ENCODE measurements around the gene SP140. TPM values are rescaled to one million over a fixed set of nuclear protein-coding genes. Genes with fewer than 3 reads are reported as not detected.
"Not testable (repeated sequence)": the region's sequence is repeated elsewhere in the genome, so short reads cannot be mapped to it uniquely, and the experiment has no call there.

Gene SP140
- polyA plus RNA-seq, 1 experiment, result 0.29 TPM

DNA sequence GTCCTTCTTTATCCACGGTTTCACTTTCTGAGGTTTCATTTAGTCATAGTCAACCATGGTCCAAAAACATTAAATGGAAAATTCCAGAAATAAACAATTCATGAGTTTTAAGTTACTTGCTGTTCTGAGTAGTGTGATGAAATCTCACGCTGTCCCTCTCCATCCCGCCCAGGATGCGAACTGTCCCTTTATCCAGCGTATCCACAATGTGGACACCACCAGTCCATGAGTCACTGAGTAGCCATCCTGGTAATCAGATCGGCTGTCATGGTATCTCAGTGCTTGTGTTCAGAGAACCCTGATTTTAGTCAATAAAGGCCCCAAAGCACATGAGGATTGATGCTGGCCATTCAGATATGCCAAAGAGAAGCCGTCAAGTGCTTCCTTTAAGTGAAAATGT is 105.2 kb downstream of the SP140 start:
- H3K4me3 ChIP-seq (ENCODE audit: low read depth, low read length), result no peak overlapping the region
- POLR2A ChIA-PET, result no interaction called here
- no peak for DNase-seq (ENCODE audit: low read depth)
- H3K36me3 ChIP-seq (ENCODE audit: control insufficient read depth, insufficient read depth, low read length), result no peaks in the 10 kb centered on the region
- no peaks in the 10 kb centered on the region for H3K27me3 ChIP-seq (ENCODE audit: control insufficient read depth, insufficient read depth, low read length)
- CTCF ChIA-PET, result no interaction called here
- TF ChIP-seq, protein P1, sequence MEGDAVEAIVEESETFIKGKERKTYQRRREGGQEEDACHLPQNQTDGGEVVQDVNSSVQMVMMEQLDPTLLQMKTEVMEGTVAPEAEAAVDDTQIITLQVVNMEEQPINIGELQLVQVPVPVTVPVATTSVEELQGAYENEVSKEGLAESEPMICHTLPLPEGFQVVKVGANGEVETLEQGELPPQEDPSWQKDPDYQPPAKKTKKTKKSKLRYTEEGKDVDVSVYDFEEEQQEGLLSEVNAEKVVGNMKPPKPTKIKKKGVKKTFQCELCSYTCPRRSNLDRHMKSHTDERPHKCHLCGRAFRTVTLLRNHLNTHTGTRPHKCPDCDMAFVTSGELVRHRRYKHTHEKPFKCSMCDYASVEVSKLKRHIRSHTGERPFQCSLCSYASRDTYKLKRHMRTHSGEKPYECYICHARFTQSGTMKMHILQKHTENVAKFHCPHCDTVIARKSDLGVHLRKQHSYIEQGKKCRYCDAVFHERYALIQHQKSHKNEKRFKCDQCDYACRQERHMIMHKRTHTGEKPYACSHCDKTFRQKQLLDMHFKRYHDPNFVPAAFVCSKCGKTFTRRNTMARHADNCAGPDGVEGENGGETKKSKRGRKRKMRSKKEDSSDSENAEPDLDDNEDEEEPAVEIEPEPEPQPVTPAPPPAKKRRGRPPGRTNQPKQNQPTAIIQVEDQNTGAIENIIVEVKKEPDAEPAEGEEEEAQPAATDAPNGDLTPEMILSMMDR (IDR thresholded peaks at IDR 0.05; ENCODE audit: insufficient read depth, low read depth, low read length), result no peak

DNA sequence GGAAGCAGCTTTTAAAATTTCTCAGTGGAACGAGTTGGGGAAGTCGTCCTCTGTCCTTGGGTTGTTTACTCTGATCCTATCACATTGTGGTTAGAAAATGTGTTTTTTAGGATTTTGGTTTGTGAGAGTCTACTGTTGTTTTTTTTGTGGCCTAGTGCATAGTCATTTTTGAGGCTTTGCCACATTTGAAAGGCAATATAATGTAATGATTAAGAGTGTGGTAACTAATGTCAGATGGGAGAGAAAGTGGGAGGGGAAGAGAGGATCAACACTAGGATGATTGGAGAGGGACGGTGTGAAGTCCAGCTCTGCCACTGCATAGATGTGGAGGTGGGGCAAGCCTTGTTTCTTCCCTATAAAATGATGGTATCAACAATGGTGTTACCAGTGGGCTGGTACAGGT is 109.9 kb downstream of the SP140 start:
- DNase-seq (ENCODE audit: low read depth), result no peak
- TF ChIP-seq, protein P1 (IDR thresholded peaks at IDR 0.05; ENCODE audit: insufficient read depth, low read depth, low read length), result no peak
- Histone ChIP-seq H3K36me3 (ENCODE audit: control insufficient read depth, insufficient read depth, low read length) (no peaks in the 10 kb centered on the region), H3K4me3 (ENCODE audit: low read depth, low read length) (no peak overlapping the region), H3K27me3 (ENCODE audit: control insufficient read depth, insufficient read depth, low read length) (no peaks in the 10 kb centered on the region)
- CTCF ChIA-PET, result no interaction called here
- POLR2A ChIA-PET, result no interaction called here

DNA sequence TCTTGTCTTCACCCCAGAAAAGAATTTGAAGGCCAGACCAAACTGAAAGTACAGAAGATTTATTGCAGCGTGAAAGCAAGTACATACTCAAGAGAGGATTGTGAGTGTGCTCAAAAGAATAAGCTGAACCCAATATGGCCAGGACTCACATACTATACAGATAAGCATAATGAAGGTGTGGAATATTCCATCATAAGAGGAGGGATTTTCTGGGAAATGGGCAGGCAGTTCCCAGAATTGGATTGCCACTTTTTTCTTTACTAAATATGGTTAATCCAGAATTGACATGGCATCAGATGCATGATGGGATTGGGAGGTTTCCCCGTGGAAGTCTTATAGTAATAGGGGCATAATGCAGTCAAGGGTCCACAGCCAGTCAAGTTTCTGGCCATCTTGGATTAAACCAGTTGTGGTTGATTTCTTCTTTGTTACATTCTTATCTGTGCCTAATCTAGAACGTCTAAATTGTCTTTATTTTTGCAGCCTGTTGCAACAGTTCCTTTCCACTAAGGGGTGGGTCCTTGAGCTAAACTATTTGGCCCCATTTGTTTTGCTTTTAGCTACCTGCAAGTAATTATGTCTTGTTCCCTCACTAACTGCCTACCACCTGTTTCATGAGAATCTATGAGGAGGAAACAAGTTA is 110.4 kb downstream of the SP140 start:
- Histone ChIP-seq H3K27me3 (ENCODE audit: control insufficient read depth, insufficient read depth, low read length) (no peaks in the 10 kb centered on the region), H3K4me3 (ENCODE audit: low read depth, low read length) (no peak overlapping the region), H3K36me3 (ENCODE audit: control insufficient read depth, insufficient read depth, low read length) (no peaks in the 10 kb centered on the region)
- ChIA-PET CTCF (no interaction called here), POLR2A (no interaction called here)
- TF ChIP-seq, protein P1 (IDR thresholded peaks at IDR 0.05; ENCODE audit: insufficient read depth, low read depth, low read length), result no peak
- DNase-seq (ENCODE audit: low read depth), result no peak

DNA sequence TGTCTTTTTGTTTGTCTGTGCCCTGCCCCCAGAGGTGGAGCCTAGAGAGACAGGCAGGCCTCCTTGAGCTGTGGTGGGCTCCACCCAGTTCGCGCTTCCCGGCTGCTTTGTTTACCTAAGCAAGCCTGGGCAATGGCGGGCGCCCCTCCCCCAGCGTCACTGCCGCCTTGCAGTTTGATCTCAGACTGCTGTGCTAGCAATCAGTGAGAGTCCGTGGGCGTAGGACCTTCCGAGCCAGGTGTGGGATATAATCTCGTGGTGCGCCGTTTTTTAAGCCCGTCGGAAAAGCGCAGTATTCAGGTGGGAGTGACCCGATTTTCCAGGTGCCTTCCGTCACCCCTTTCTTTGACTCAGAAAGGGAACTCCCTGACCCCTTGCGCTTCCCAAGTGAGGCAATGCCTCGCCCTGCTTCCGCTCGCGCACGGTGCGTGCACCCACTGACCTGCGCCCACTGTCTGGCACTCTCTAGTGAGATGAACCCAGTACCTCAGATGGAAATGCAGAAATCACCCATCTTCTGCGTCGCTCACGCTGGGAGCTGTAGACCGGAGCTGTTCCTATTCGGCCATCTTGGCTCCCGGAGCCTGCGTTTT is 116.5 kb downstream of the SP140 start:
- DNase-seq (ENCODE audit: low read depth); CTCF ChIA-PET; POLR2A ChIA-PET; H3K27me3 ChIP-seq (ENCODE audit: control insufficient read depth, insufficient read depth, low read length); H3K36me3 ChIP-seq (ENCODE audit: control insufficient read depth, insufficient read depth, low read length); H3K4me3 ChIP-seq (ENCODE audit: low read depth, low read length): not testable (repeated sequence)

DNA sequence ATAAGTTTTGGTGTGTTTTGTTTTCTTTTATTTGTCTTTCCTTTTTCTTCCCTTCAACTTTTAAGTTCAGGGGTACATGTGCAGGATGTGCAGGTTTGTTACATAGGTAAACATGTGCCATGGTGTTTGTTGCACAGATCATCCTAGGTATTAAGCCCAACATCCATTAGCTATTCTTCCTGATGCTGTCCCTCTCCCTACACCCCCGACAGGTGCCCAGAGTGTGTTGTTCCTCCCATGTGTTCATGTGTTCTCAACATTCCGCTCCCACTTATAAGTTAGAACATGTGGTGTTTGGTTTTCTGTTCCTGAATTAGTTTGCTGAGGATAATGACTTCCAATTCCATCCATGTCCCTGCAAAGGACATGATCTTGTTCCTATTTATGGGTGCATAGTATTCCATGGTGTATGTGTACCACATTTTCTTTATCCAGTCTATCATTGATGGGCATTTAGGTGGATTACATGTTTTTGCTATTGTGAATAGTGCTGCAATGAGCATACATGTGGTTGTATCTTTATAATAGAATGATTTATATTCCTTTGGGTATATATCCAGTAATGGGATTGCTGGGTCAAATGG is 117.6 kb downstream of the SP140 start:
- CTCF ChIA-PET, result not testable (repeated sequence)

DNA sequence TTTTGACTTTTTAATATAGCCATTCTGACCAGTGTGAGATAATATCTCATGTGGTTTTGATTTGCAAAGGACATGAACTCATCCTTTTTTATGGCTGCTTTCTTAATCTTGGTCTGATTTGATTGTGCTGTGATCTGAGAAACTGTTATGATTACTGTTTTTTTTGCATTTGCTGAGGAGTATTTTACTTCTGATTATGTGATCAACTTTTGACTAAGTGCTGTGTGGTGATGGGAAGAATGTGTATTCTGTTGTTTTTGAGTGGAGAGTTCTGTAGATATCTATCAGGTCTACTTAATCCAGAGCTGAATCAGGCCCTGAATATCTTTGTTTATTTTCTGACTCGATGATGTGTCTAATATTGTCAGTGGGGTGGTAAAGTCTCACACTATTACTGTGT is 118.2 kb downstream of the SP140 start:
- TF ChIP-seq, protein P1 (IDR thresholded peaks at IDR 0.05; ENCODE audit: insufficient read depth, low read depth, low read length), result no peak
- no peaks in the 10 kb centered on the region for H3K27me3 ChIP-seq (ENCODE audit: control insufficient read depth, insufficient read depth, low read length)
- H3K4me3 ChIP-seq (ENCODE audit: low read depth, low read length), result no peak overlapping the region
- ChIA-PET CTCF (no interaction called here), POLR2A (no interaction called here)
- H3K36me3 ChIP-seq (ENCODE audit: control insufficient read depth, insufficient read depth, low read length), result no peaks in the 10 kb centered on the region
- no peak for DNase-seq (ENCODE audit: low read depth)

More for the DNA sequence above, 117.6 kb downstream of the SP140 start:
- POLR2A ChIA-PET; H3K4me3 ChIP-seq (ENCODE audit: low read depth, low read length); DNase-seq (ENCODE audit: low read depth); H3K27me3 ChIP-seq (ENCODE audit: control insufficient read depth, insufficient read depth, low read length); H3K36me3 ChIP-seq (ENCODE audit: control insufficient read depth, insufficient read depth, low read length): not testable (repeated sequence)
